Right lobe of liver (tissue), 6 donors: ENCODE data around the gene MMP11. TPM values are rescaled to one million over a fixed set of nuclear protein-coding genes. Genes with fewer than 3 reads are reported as not detected.

ENCODE experiments used
- ATAC-seq, 4 donors: fragments of 200-7000 bp; cut with Tn5 transposase; one replicate each; pipeline ENCODE4 v1.9.1; 2020; ENCODE audit warnings: mild to moderate bottlenecking in 4 of 4, moderate library complexity in 4 of 4
- DNase-seq, 3 donors: peaks; one replicate each; pipeline ENCODE4 v3.0.0-alpha.2; 2020
- H3K27ac ChIP-seq, 3 donors: fragments of 200-600 bp; one replicate each; pipeline ENCODE4 v1.8.0; 2022
- H3K27me3 ChIP-seq, 2 donors: fragments of 200-600 bp; one replicate each; pipeline ENCODE4 v1.8.0; 2022
- H3K36me3 ChIP-seq, 4 donors: fragments of 200-600 bp; sonication (generic) in 1 of 4; one replicate each; pipeline versions ENCODE4 v1.5.1 to v1.8.0; 2017 to 2022; ENCODE audit warnings: control low read depth in 1 of 4
- H3K4me1 ChIP-seq, 4 donors: fragments of 200-600 bp; sonication (generic) in 1 of 4; one replicate each; pipeline versions ENCODE4 v1.5.1 to v1.8.0; 2017 to 2022; ENCODE audit warnings: control low read depth in 1 of 4
- H3K4me3 ChIP-seq, 3 donors: fragments of 200-600 bp; one replicate each; pipeline ENCODE4 v1.8.0; 2022
- H3K9me3 ChIP-seq, 4 donors: fragments of 200-600 bp; sonication (generic) in 1 of 4; one replicate each; pipeline versions ENCODE4 v1.5.1 to v1.8.0; 2017 to 2022; ENCODE audit warnings: control low read depth in 1 of 4
- CTCF ChIP-seq, 4 donors: fragments of 200-600 bp in 3 of 4; fragments of 450-650 bp in 1 of 4; IDR thresholded peaks; one replicate each; pipeline versions ENCODE4 v1.5.1 to v1.8.0; 2016 to 2022; ENCODE audit warnings: antibody characterized with exemption in 4 of 4, mild to moderate bottlenecking in 2 of 4
- POLR2A ChIP-seq: fragments of 450-650 bp; IDR thresholded peaks from one replicate; pipeline ENCODE4 v1.6.1; 2017; ENCODE audit warnings: antibody characterized with exemption, mild to moderate bottlenecking
- WGBS: methylation state at CpG from one replicate; pipeline ENCODE4 v1.1.6; 2018; ENCODE audit warnings: low coverage, low lambda C conversion rate; ENCODE audit not compliant: insufficient coverage; ENCODE audit errors: missing lambda C conversion rate; 5-methylcytosine and 5-hydroxymethylcytosine counted together
- intact Hi-C, 2 donors: fragments of 100-400 bp; cut with DNase I; formaldehyde crosslinking; loops; one replicate each; pipeline versions ENCODE4 v1.11.2 to v1.14.1; 2022
- total RNA-seq, 6 experiments: library from RNA; depleted of rRNA in 2 of 6; stranded (reverse); fragments of >200 nt in 2 of 6; fragmentation: NEBNext Ultra II Directional in 3 of 6; extraction: Animal tissue kit (Norgen Biotek cat#: 25700) in 3 of 6; gene quantifications; one replicate each; pipeline versions ENCODE4 v1.1.0 to v1.2.4, GENCODE V29; 2016 to 2023
- donor health status: DM: no; HTN: yes; CAD: no.
- donor health status: DM: no; HTN: no; CAD: no.
- donor health status: DM: no; HTN: no; CAD: no.
- donor health status: DM: no; HTN: yes; CAD: no.
- donor health status: DM: no; HTN: yes; CAD: no.

The MMP11 gene
- total RNA-seq, 6 experiments from 2014 or later: 0.59 to 1.3 (median 0.90) TPM

GRCh38 chr22:23780146-23780748 is 7.6 kb downstream of the MMP11 start:
- no peak for ATAC-seq

GRCh38 chr22:23781065-23781464 is 8.4 kb downstream of the MMP11 start:
- H3K27ac ChIP-seq: no peak overlapping the region
- H3K36me3 ChIP-seq: no peaks in the 10 kb centered on the region
- WGBS: no CpG with 5 or more reads among the region's 15 CpGs
- H3K4me1 ChIP-seq: peaks cover 0 to 21% (median 6%) of the 10 kb centered on the region in 4 donors
- H3K4me3 ChIP-seq: no peak overlapping the region
- intact Hi-C loops: no loop called here
- no peaks in the 10 kb centered on the region for H3K27me3 ChIP-seq
- DNase-seq: no peak
- TF ChIP-seq CTCF (IDR thresholded peaks at IDR 0.05) (no peak), POLR2A (no peak)
- no peaks in the 10 kb centered on the region for H3K9me3 ChIP-seq
- no peak for ATAC-seq

More at GRCh38 chr22:23780146-23780748, 7.6 kb downstream of the MMP11 start:
- Histone ChIP-seq H3K4me3 (no peak overlapping the region), H3K36me3 (no peaks in the 10 kb centered on the region), H3K9me3 (no peaks in the 10 kb centered on the region), H3K4me1 (peaks cover 0 to 19% (median 5%) of the 10 kb centered on the region in 4 donors), H3K27ac (no peak overlapping the region), H3K27me3 (no peaks in the 10 kb centered on the region)
- no CpG with 5 or more reads among the region's 20 CpGs for WGBS
- no peak for DNase-seq
- TF ChIP-seq POLR2A (no peak), CTCF (IDR thresholded peaks at IDR 0.05) (no peak)
- intact Hi-C loops: no loop called here

- DNase-seq (no peak), ATAC-seq (no peak)
- H3K27ac ChIP-seq: no peak overlapping the region
- intact Hi-C loops: no loop called here
- no peak overlapping the region for H3K4me3 ChIP-seq
- WGBS: 49% methylated on average over 3 of the region's 14 CpGs
- TF ChIP-seq CTCF (IDR thresholded peaks at IDR 0.05) (no peak), POLR2A (no peak)
- no peaks in the 10 kb centered on the region for H3K36me3 ChIP-seq
- peaks cover 0 to 26% (median 9%) of the 10 kb centered on the region in 4 donors for H3K4me1 ChIP-seq
- no peaks in the 10 kb centered on the region for H3K27me3 ChIP-seq
- no peaks in the 10 kb centered on the region for H3K9me3 ChIP-seq
Measured at GRCh38 chr22:23781511-23782183, 9.0 kb downstream of the MMP11 start.

GRCh38 chr22:23782252-23782651 is 9.6 kb downstream of the MMP11 start:
- no peak overlapping the region for H3K27ac ChIP-seq
- no peak for TF ChIP-seq POLR2A
- TF ChIP-seq CTCF (IDR thresholded peaks at IDR 0.05): no peak
- H3K4me3 ChIP-seq: no peak overlapping the region
- H3K4me1 ChIP-seq: peaks cover 0 to 27% (median 9%) of the 10 kb centered on the region in 4 donors
- intact Hi-C loops: no loop called here
- no peaks in the 10 kb centered on the region for H3K36me3 ChIP-seq
- WGBS: no CpG with 5 or more reads among the region's 16 CpGs
- DNase-seq (no peak), ATAC-seq (no peak)
- no peaks in the 10 kb centered on the region for H3K27me3 ChIP-seq
- H3K9me3 ChIP-seq: no peaks in the 10 kb centered on the region
